ENCODE results near the gene MTUS2.

Gene MTUS2

GRCh38 chr13:29464105-29464679 is 644.1 kb downstream of the MTUS2 start:
- no peak for DNase-seq

GRCh38 chr13:29465741-29466293 is 645.7 kb downstream of the MTUS2 start:
- DNase-seq = no peak

GRCh38 chr13:29471551-29471950 is 651.4 kb downstream of the MTUS2 start:
- DNase-seq = peak in 1 of 2 donors; percentile 19

GRCh38 chr13:29472332-29472961 is 652.3 kb downstream of the MTUS2 start:
- DNase-seq = peak; percentile 34 to 36

- DNase-seq = no peak
Observed at GRCh38 chr13:29473166-29473565, 653.0 kb downstream of the MTUS2 start.

GRCh38 chr13:29474991-29475390 is 654.9 kb downstream of the MTUS2 start:
- DNase-seq = no peak

GRCh38 chr13:29476046-29476445 is 655.9 kb downstream of the MTUS2 start:
- DNase-seq = no peak

GRCh38 chr13:29479716-29480492 is 659.8 kb downstream of the MTUS2 start:
- DNase-seq = no peak

GRCh38 chr13:29480893-29481525 is 660.9 kb downstream of the MTUS2 start:
- DNase-seq = no peak

- DNase-seq = no peak
Observed at GRCh38 chr13:29481603-29482002, 661.5 kb downstream of the MTUS2 start.

- DNase-seq = no peak
Observed at GRCh38 chr13:29482504-29482903, 662.4 kb downstream of the MTUS2 start.

GRCh38 chr13:29483211-29483610 is 663.1 kb downstream of the MTUS2 start:
- no peak for DNase-seq

GRCh38 chr13:29483623-29484022 is 663.5 kb downstream of the MTUS2 start:
- no peak for DNase-seq

- DNase-seq = no peak
Observed at GRCh38 chr13:29484236-29484635, 664.1 kb downstream of the MTUS2 start.

- DNase-seq = no peak
Observed at GRCh38 chr13:29484796-29485195, 664.7 kb downstream of the MTUS2 start.

GRCh38 chr13:29486551-29486950 is 666.4 kb downstream of the MTUS2 start:
- DNase-seq = no peak

GRCh38 chr13:29487466-29488454 is 667.6 kb downstream of the MTUS2 start:
- no peak for DNase-seq

- no peak for DNase-seq
Observed at GRCh38 chr13:29489650-29490560, 669.8 kb downstream of the MTUS2 start.

GRCh38 chr13:29490561-29490885 is 670.4 kb downstream of the MTUS2 start:
- DNase-seq = no peak

GRCh38 chr13:29491248-29491647 is 671.1 kb downstream of the MTUS2 start:
- no peak for DNase-seq

- no peak for DNase-seq
Observed at GRCh38 chr13:29493796-29494195, 673.7 kb downstream of the MTUS2 start.

Measured in CD4-positive, alpha-beta T cell treated with Interleukin-4 for 1 hour (primary cell).